Measurements from ENCODE around the gene DIPK2B.

DIPK2B gene

GRCh38 chrX:45154462-45154861 is 46.2 kb downstream of the DIPK2B start:
- no peak for DNase-seq (ENCODE audit: low read depth)

- DNase-seq (ENCODE audit: low read depth) = no peak
Measured at GRCh38 chrX:45154033-45154360, 46.7 kb downstream of the DIPK2B start.

All from T-helper 22 cell (primary cell).